Tibial nerve (tissue), 4 donors: ENCODE data around the gene CD274.

ENCODE experiments used
- EP300 ChIP-seq, 2 donors: sonication (generic); formaldehyde crosslinking; IDR thresholded peaks; one replicate each; pipeline ENCODE4 v1.6.1; 2017; ENCODE audit warnings: antibody characterized with exemption in 2 of 2, mild to moderate bottlenecking in 1 of 2
- TF ChIP-seq, protein P1 (sequence below), 5 experiments: fragments of 200-600 bp in 3 of 5; fragments of 450-650 bp in 2 of 5; sonication (generic) in 3 of 5; IDR thresholded peaks; one replicate each; pipeline ENCODE4 v1.5.1; 2016 to 2019; ENCODE audit warnings: antibody characterized with exemption in 5 of 5, mild to moderate bottlenecking in 3 of 5, moderate library complexity in 2 of 5

DNA sequence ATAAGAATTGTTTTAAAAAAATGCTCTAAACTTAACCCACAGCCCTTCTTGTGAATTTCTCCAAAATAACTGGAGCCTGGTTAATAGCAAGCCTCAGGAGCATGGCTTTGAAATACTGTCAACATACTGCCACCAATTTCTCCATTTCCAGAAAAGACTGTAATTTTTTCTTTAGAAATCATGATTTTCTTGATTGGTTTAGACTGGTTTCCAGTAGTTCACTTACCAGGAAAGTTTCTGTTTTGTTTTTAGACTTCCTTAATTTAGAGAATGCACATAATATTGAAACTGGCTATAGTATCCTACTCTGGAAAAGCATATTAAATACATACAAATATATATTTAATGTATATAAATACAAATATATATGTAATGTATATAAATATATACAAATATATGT is 4.5 kb upstream of the CD274 start:
- no peak for TF ChIP-seq EP300 (IDR thresholded peaks at IDR 0.05)
- TF ChIP-seq, protein P1, sequence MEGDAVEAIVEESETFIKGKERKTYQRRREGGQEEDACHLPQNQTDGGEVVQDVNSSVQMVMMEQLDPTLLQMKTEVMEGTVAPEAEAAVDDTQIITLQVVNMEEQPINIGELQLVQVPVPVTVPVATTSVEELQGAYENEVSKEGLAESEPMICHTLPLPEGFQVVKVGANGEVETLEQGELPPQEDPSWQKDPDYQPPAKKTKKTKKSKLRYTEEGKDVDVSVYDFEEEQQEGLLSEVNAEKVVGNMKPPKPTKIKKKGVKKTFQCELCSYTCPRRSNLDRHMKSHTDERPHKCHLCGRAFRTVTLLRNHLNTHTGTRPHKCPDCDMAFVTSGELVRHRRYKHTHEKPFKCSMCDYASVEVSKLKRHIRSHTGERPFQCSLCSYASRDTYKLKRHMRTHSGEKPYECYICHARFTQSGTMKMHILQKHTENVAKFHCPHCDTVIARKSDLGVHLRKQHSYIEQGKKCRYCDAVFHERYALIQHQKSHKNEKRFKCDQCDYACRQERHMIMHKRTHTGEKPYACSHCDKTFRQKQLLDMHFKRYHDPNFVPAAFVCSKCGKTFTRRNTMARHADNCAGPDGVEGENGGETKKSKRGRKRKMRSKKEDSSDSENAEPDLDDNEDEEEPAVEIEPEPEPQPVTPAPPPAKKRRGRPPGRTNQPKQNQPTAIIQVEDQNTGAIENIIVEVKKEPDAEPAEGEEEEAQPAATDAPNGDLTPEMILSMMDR (IDR thresholded peaks at IDR 0.05), result no peak
